ENCODE data around the gene STAT5B. TPM values are rescaled to one million over a fixed set of nuclear protein-coding genes. Genes with fewer than 3 reads are reported as not detected.

STAT5B gene
- total and polyA plus RNA-seq, 2 experiments from 2014 or later = 13.8 to 23.5 TPM

DNA sequence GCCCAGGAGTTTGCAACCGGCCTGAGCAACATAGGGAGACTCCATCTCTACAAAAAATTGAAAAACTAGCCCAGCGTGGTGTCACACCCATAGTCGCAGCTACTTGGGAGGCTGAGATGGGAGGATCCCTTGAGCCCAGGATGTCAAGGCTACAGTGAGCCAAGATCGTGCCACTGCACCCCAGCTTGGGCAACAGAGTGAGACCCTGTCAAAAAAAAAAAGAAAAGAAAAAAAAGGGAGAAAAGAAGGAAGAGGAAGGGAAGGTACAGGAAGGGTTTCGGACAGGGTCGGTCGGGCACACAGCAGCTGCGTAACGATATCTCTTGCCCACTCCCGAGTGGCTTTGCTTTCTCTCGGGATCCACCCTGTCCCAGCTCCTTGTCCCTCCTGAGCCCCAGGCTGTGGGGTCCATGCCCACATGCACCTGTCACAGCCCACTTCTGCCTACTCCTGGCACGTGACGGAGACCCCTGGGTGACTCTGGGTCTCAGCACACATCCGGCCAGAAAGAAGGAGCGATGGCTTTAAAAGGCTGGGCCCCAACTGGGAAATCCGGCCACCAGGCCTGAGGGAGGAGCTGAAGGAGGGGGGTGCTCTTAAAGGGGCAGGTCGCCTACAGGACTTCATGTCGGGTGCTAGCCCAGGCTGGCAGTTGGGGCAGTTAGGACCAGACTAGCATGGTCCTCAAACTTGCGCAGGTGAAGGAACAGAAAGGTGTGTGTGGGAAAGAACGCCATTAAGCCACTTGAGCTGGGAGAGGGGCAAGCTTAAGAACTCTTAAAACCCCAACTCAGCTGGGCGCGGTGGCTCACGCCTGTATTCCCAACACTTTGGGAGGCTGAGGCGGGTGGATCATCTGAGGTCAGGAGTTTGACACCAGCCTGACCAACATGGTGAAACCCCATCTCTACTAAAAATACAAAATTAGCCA lies 82.0 kb downstream of the STAT5B start, which contains the start of gene GHDC:
Gene GHDC (minus strand): TSS at position 526 of the 931 bp plus-strand sequence. CDS start 913 bp downstream, outside the sequence.
- peak within 1 kb of the TSS; percentile 79 for H3K9ac ChIP-seq
- no peaks in the 10 kb centered on the region for H3K4me1 ChIP-seq (ENCODE audit: insufficient read depth)
- no peaks in the 10 kb centered on the region for H3K79me2 ChIP-seq (ENCODE audit: insufficient read depth)
- in situ Hi-C loops (cut with MboI) = no loop called here
- peak within 1 kb of the TSS; percentile 91 for H3K4me3 ChIP-seq
- H3K9me3 ChIP-seq (ENCODE audit: low read depth) = no peaks in the 10 kb centered on the region
- DNase-seq = peak; percentile 87
- H3K9me2 ChIP-seq (ENCODE audit: insufficient read depth) = no peaks in the 10 kb centered on the region
- no peaks in the 10 kb centered on the region for H3F3A ChIP-seq (ENCODE audit: insufficient read depth)
- no peak within 1 kb of the TSS for H3K27ac ChIP-seq
- TF ChIP-seq EZH2phosphoT487 (IDR thresholded peaks at IDR 0.05; ENCODE audit: insufficient read depth, low read depth) (no peak), EZH2 (IDR thresholded peaks at IDR 0.05; ENCODE audit: insufficient read depth, poor library complexity, severe bottlenecking) (no peak)
- peak within 1 kb of the TSS; percentile 88 for H3K4me2 ChIP-seq (ENCODE audit: unreplicated experiment)
- H4K20me1 ChIP-seq (ENCODE audit: insufficient read depth) = no peaks in the 10 kb centered on the region
- WGBS, 2 experiments (ENCODE audit: low coverage in 1 of 2, low lambda C conversion rate in 2 of 2, missing lambda C conversion rate in 2 of 2) = 17 to 19% methylated on average over 24 of the region's 24 CpGs
- no peaks in the 10 kb centered on the region for H3K36me3 ChIP-seq (ENCODE audit: low read depth)
- H3K27me3 ChIP-seq (replicated peaks; ENCODE audit: insufficient read depth) = no peaks in the 10 kb centered on the region
- peak within 1 kb of the TSS; percentile 96 for H2AFZ ChIP-seq

DNA sequence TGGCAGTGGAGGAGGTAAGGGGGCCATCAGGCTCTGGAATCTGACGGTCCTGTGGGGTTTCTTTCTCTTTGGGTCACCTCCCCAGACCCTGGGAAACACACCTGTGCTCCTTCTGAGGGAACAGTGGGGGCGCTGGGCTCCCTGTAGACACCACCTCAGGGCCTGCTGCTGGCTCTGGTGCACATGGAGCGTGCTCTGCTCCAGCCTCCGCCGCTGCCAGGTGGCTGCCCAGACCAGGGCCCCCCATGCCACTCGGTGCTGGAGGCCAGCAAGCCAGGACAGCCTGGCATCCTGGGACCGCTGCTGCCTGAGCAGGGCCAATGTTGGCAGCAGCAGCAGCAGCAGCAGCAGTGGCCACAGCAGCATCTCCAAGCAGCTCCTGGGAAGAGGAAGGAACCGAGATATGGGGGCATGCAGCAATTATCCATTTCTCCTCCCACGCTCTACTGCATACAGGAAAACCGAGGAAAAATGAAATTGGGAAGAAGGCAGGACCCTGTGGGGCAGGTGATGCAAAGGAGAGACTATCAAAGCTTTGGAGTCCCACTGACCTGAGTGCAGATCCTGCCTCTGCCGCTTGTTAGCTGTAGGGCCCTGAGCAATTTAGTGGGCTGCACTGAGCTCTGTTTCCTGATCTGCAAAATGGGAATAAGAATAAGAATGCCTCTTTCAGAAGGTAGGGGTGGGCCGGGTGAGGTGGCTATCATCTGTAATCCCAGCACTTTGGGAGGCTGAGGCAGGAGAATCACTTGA lies 82.8 kb downstream of the STAT5B start:
- no peaks in the 10 kb centered on the region for H3K79me2 ChIP-seq (ENCODE audit: insufficient read depth)
- H3K27me3 ChIP-seq (replicated peaks; ENCODE audit: insufficient read depth) = no peaks in the 10 kb centered on the region
- H3K36me3 ChIP-seq (ENCODE audit: low read depth) = no peaks in the 10 kb centered on the region
- no peak for DNase-seq
- peak overlapping the region; percentile 96 for H2AFZ ChIP-seq
- 71 to 73% methylated on average over 12 of the region's 12 CpGs for WGBS, 2 experiments (ENCODE audit: low coverage in 1 of 2, low lambda C conversion rate in 2 of 2, missing lambda C conversion rate in 2 of 2)
- H3K4me3 ChIP-seq = peak overlapping the region; percentile 91
- no peaks in the 10 kb centered on the region for H3K9me2 ChIP-seq (ENCODE audit: insufficient read depth)
- peak overlapping the region; percentile 88 for H3K4me2 ChIP-seq (ENCODE audit: unreplicated experiment)
- no peaks in the 10 kb centered on the region for H3K4me1 ChIP-seq (ENCODE audit: insufficient read depth)
- no peaks in the 10 kb centered on the region for H3F3A ChIP-seq (ENCODE audit: insufficient read depth)
- peak overlapping the region; percentile 79 for H3K9ac ChIP-seq
- H3K27ac ChIP-seq = no peak overlapping the region
- H4K20me1 ChIP-seq (ENCODE audit: insufficient read depth) = no peaks in the 10 kb centered on the region
- TF ChIP-seq EZH2phosphoT487 (IDR thresholded peaks at IDR 0.05; ENCODE audit: insufficient read depth, low read depth) = no peak
- no peak for TF ChIP-seq EZH2 (IDR thresholded peaks at IDR 0.05; ENCODE audit: insufficient read depth, poor library complexity, severe bottlenecking)
- in situ Hi-C loops (cut with MboI) = no loop called here
- no peaks in the 10 kb centered on the region for H3K9me3 ChIP-seq (ENCODE audit: low read depth)

DNA sequence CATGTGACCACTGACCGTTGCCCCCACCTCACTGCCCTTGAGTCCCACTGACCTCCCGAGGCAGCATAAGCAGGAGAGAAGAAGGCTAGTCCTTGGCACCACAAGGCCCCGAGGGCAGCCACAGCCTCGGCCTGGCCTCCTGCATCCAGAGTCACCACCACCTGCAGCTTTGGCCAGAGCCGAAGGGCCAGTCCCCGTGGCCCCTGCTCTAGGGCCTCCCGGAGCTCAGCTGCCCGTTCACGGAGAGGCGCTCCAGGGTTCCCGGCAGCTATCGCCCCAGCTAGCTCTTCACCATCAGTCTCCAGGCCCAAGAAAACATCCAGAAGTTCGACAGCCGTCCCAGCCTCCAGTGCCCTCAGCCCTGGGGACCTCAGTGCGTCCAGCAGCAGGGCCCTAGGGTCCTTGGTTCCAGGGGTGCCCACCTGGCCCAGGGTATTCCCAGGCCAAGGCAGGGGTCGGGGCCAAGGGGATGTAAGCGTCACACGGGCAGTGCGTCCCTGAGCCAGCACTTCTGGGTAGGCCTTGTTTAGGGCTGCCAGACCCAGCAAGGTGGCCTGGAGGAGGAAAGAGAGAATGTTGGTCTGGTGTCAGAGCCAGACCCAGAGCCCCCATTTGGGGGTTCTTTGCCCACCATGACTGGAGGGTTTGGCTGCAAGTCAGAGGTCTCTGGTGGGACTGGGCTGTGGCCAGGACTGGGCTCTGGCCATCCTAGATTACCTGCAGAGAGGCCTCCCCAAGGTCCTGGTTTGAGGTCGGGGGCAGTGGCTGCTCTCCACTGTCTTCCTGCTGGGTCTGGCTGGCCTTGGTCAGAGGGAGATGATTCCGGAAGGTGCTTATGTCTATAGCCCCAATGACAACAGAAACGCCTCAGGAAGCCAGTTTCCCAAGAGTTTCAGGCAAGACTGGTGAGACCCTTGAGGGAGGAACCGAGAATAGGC lies 83.7 kb downstream of the STAT5B start:
- Histone ChIP-seq H3K36me3 (ENCODE audit: low read depth) (no peaks in the 10 kb centered on the region), H4K20me1 (ENCODE audit: insufficient read depth) (no peaks in the 10 kb centered on the region), H3K9me3 (ENCODE audit: low read depth) (no peaks in the 10 kb centered on the region), H3K79me2 (ENCODE audit: insufficient read depth) (no peaks in the 10 kb centered on the region), H3K4me3 (no peak overlapping the region), H3F3A (ENCODE audit: insufficient read depth) (no peaks in the 10 kb centered on the region), H3K4me2 (ENCODE audit: unreplicated experiment) (no peak overlapping the region), H3K27ac (no peak overlapping the region), H3K9ac (no peak overlapping the region), H3K27me3 (replicated peaks; ENCODE audit: insufficient read depth) (no peaks in the 10 kb centered on the region), H3K4me1 (ENCODE audit: insufficient read depth) (no peaks in the 10 kb centered on the region), H2AFZ (no peak overlapping the region), H3K9me2 (ENCODE audit: insufficient read depth) (no peaks in the 10 kb centered on the region)
- in situ Hi-C loops (cut with MboI) = no loop called here
- TF ChIP-seq EZH2phosphoT487 (IDR thresholded peaks at IDR 0.05; ENCODE audit: insufficient read depth, low read depth) = no peak
- TF ChIP-seq EZH2 (IDR thresholded peaks at IDR 0.05; ENCODE audit: insufficient read depth, poor library complexity, severe bottlenecking) = no peak
- WGBS, 2 experiments (ENCODE audit: low coverage in 1 of 2, low lambda C conversion rate in 2 of 2, missing lambda C conversion rate in 2 of 2) = 83 to 85% methylated on average over 23 of the region's 23 CpGs
- no peak for DNase-seq

DNA sequence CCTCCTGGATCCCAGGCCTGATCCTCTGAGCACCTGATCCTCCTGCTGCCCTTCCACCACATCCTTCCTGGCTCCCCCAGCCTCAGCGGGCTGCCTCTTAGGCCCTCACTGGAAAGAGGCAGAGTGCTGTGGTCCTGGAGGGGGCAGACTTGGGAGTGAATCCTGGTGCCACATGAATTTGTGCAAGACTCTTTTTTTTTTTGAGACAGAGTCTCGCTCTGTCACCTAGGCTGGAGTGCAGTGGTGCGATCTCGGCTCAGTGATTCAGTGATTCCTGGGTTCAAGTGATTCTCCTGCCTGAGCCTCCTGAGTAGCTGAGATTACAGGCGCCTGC lies 84.9 kb downstream of the STAT5B start:
- Histone ChIP-seq H3K4me2 (ENCODE audit: unreplicated experiment) (no peak overlapping the region), H3K27ac (no peak overlapping the region), H2AFZ (no peak overlapping the region), H4K20me1 (ENCODE audit: insufficient read depth) (no peaks in the 10 kb centered on the region), H3K9ac (no peak overlapping the region), H3K4me3 (no peak overlapping the region), H3F3A (ENCODE audit: insufficient read depth) (no peaks in the 10 kb centered on the region), H3K36me3 (ENCODE audit: low read depth) (no peaks in the 10 kb centered on the region), H3K79me2 (ENCODE audit: insufficient read depth) (no peaks in the 10 kb centered on the region), H3K4me1 (ENCODE audit: insufficient read depth) (no peaks in the 10 kb centered on the region), H3K9me2 (ENCODE audit: insufficient read depth) (no peaks in the 10 kb centered on the region), H3K9me3 (ENCODE audit: low read depth) (no peaks in the 10 kb centered on the region), H3K27me3 (replicated peaks; ENCODE audit: insufficient read depth) (no peaks in the 10 kb centered on the region)
- DNase-seq = no peak
- in situ Hi-C loops (cut with MboI) = no loop called here
- TF ChIP-seq EZH2 (IDR thresholded peaks at IDR 0.05; ENCODE audit: insufficient read depth, poor library complexity, severe bottlenecking) = no peak
- TF ChIP-seq EZH2phosphoT487 (IDR thresholded peaks at IDR 0.05; ENCODE audit: insufficient read depth, low read depth) = no peak
- WGBS, 2 experiments (ENCODE audit: low coverage in 1 of 2, low lambda C conversion rate in 2 of 2, missing lambda C conversion rate in 2 of 2) = 95 to 97% methylated on average over 5 of the region's 5 CpGs
